GM12875 (cell line): ENCODE data around the gene TLK2.
"Not testable (repeated sequence)": the region's sequence is repeated elsewhere in the genome, so short reads cannot be mapped to it uniquely, and the experiment has no call there.

Experiments
- H3K4me3 ChIP-seq: one replicate; pipeline ENCODE4 v1.5.1; 2011; ENCODE audit warnings: low read depth, low read length, control low read depth
- TF ChIP-seq, protein P1 (sequence below): IDR thresholded peaks from 2 replicates; pipeline ENCODE4 v1.5.1; 2011; ENCODE audit warnings: low read depth, mild to moderate bottlenecking, control low read depth, inconsistent platforms, low read length, moderate library complexity, borderline replicate concordance; ENCODE audit not compliant: insufficient read depth

The TLK2 gene

GRCh38 chr17:62536557-62536956, 57.9 kb downstream of the TLK2 start:
- not testable (repeated sequence) for H3K4me3 ChIP-seq

DNA sequence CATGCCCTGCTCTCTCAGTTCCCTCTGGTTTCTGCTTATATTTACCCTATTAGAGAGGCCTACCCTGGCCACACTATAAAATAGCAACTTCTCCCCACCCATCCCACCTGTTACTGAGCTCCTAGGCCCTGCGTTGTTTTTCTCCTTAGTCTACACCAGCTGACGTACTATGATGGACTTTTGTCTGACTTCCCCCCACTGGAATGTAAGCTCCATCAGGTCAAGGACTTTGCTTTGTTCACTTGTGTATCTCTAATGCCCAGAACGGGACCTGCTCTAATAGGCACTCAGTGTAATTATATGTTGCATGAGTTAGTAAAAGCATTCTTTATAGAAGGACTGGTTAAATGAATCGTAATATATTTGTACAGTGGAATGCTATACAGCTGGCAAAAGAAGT, 62.4 kb downstream of the TLK2 start:
- not testable (repeated sequence) for H3K4me3 ChIP-seq

DNA sequence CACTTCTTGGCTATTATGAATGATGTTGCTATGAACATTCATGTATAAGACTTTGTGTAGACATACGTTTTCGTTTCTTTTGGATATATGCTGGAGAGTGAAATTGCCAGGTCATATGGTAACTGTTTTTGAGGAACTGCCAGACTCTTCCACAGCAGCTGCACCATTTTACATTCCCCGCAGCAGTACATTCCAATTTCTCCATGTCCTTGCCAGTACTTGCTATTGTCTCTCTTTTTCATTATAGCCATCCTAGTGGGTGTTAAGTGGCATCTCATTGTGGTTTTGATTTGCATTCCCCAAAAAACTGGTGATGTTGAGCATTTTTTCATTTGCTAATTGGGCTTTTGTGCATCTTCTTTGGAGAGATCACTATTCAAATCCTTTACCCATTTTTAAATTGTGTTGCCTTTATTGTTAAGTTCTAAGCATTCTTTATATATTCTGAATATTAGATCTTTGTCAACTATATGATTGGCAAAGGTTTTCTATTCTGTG, 64.7 kb downstream of the TLK2 start:
- not testable (repeated sequence) for H3K4me3 ChIP-seq

DNA sequence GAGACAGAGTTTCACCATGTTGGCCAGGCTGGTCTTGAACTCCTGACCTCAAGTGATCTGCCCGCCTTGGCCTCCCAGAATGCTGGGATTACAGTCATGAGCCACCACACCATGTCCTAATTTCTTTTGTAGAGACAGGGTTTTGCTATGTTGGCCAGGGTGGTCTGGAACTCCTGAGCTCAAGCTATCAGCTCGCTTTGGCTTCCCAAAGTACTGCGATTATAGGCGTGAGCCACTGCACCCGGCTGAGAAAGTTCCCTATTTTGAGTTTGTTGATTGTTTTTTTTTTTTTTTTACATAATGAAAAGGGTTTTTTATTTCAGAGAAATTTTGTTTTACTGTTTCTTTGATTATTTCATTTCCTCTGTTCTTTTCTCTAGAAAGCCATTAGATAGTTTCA, 67.4 kb downstream of the TLK2 start:
- H3K4me3 ChIP-seq: not testable (repeated sequence)

GRCh38 chr17:62552851-62553659, 74.4 kb downstream of the TLK2 start:
- not testable (repeated sequence) for H3K4me3 ChIP-seq

- not testable (repeated sequence) for H3K4me3 ChIP-seq
Measured at GRCh38 chr17:62557532-62557931, 78.9 kb downstream of the TLK2 start.

- H3K4me3 ChIP-seq: not testable (repeated sequence)
Measured at GRCh38 chr17:62558941-62559340, 80.3 kb downstream of the TLK2 start.

DNA sequence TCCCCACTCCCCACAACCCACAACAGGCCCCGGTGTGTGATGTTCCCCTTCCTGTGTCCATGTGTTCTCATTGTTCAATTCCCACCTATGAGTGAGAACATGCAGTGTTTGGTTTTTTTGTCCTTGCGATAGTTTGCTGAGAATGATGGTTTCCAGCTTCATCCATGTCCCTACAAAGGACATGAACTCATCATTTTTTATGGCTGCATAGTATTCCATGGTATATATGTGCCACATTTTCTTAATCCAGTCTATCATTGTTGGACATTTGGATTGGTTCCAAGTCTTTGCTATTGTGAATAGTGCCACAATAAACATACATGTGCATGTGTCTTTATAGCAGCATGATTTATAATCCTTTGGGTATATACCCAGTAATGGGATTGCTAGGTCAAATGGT, 82.3 kb downstream of the TLK2 start:
- H3K4me3 ChIP-seq: not testable (repeated sequence)

DNA sequence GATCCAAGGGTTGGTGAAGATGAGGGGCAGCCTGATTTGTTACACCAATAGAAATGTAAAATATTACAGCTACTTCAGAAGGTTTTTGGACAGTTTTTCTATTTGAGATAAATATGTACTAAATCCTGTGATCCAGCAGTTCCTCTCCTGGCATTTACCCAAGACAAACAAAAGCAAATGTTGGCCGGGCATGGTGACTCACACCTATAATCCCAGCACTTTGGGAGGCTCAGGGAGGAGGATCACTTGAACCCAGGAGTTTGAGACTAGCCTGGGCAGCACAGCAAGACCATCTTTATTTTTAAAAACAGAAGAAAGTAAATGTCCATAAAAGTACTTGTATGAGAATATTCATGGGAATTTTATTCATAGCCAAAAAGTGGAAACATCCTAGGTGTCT, 84.0 kb downstream of the TLK2 start:
- H3K4me3 ChIP-seq: no peak overlapping the region
- TF ChIP-seq, protein P1, sequence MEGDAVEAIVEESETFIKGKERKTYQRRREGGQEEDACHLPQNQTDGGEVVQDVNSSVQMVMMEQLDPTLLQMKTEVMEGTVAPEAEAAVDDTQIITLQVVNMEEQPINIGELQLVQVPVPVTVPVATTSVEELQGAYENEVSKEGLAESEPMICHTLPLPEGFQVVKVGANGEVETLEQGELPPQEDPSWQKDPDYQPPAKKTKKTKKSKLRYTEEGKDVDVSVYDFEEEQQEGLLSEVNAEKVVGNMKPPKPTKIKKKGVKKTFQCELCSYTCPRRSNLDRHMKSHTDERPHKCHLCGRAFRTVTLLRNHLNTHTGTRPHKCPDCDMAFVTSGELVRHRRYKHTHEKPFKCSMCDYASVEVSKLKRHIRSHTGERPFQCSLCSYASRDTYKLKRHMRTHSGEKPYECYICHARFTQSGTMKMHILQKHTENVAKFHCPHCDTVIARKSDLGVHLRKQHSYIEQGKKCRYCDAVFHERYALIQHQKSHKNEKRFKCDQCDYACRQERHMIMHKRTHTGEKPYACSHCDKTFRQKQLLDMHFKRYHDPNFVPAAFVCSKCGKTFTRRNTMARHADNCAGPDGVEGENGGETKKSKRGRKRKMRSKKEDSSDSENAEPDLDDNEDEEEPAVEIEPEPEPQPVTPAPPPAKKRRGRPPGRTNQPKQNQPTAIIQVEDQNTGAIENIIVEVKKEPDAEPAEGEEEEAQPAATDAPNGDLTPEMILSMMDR: no peak

- H3K4me3 ChIP-seq: no peak overlapping the region
- TF ChIP-seq, protein P1: no peak
Measured at GRCh38 chr17:62565817-62566216, 87.2 kb downstream of the TLK2 start.

GRCh38 chr17:62566996-62567578, 88.5 kb downstream of the TLK2 start:
- TF ChIP-seq, protein P1: no peak
- no peak overlapping the region for H3K4me3 ChIP-seq

DNA sequence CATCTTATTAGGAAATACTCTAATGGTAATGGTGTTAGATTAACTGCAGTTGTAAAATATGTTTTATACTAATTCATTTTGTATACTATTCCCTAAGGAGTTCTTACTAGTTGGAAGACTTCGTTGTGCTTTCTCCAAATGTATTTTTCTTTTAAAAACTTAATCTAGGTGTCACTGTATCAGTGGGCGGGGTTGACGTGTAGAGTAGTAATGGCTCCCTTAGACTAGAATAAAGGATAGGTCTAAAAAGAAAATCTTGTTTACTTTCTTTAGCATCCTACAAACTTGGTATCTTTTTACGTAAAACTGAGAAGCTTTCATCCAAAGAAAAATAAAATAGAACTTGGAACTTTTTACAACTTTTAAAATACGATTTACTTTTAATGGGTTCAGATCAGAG, 93.9 kb downstream of the TLK2 start:
- TF ChIP-seq, protein P1: no peak
- H3K4me3 ChIP-seq: no peak overlapping the region
